HG02970 (cell line): ENCODE data around the gene CCDC74B.
A peak's percentile ranks its signal among the peaks of the same experiment; 100 is the strongest.
"Not testable (repeated sequence)": the region's sequence is repeated elsewhere in the genome, so short reads cannot be mapped to it uniquely, and the experiment has no call there.

Source experiments
- ATAC-seq: cut with Tn5 transposase; IDR thresholded peaks from one replicate; pipeline ENCODE4 v1.9.1; 2021; ENCODE audit warnings: mild to moderate bottlenecking, moderate library complexity, moderate number of reproducible peaks; ENCODE audit not compliant: unreplicated experiment, low FRiP score

The CCDC74B gene

GRCh38 chr2:130169163-130169562, 24.3 kb upstream of the CCDC74B start:
- not testable (repeated sequence) for ATAC-seq

DNA sequence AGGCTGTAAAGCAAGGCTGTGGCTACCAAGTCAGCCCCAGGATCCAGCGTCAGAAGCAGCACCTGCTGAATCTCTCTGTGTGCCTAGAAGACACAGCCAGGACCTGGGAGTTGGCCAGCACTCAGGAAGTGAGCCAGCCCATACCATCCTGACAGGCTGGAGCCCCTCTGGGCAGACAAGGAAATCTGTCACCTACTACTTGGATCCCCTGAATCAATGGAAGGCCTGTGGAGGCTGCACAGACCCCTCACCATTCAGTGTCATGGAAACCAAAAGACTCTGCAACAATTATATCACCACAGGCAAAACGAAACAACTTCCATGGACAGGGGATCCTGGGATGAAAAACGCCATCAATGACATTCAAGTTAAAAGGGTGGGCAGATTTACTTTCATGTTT, 21.7 kb upstream of the CCDC74B start:
- not testable (repeated sequence) for ATAC-seq

- no peak for ATAC-seq
These were observed 20.5 kb upstream of the CCDC74B start for GRCh38 chr2:130165293-130166016.

DNA sequence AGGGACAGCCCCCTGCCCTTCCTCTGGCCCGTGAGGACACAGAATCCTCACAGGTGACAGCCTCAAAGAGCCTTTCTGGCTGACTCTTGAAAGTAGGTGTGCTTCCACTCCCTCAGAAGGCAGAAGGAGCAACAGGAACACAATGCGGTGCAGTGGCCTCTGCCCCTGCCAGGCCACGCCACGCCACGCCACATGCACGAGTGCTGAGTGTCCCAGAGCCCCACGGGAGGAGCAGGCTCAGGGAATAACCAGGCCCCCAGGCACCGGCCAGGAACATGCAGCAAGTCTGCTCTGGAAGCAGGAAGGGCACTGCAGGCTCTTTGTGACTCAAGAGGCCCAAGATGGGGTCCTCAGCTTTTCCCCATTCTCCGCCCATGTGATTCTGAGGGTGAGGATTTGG, 18.1 kb upstream of the CCDC74B start:
- ATAC-seq: no peak

DNA sequence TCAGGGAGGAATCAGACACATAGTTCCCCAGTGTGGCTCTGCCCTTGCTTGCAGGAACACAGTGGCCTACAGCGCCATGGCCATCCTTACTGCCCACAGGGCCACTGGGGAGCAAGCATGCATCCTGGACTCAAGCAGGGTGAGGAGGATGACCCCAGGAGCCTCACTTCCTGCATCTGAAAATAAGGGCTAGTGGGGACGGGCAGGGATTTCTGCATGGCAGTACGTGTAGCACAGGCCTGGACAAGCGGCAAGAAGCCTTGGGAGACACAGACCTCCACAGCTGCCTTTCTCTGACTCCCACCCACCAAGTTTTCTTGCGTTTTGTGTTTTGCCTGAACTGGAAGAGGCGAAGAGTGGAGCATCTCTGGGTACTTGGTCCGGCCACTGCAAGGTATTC, 17.6 kb upstream of the CCDC74B start:
- not testable (repeated sequence) for ATAC-seq

DNA sequence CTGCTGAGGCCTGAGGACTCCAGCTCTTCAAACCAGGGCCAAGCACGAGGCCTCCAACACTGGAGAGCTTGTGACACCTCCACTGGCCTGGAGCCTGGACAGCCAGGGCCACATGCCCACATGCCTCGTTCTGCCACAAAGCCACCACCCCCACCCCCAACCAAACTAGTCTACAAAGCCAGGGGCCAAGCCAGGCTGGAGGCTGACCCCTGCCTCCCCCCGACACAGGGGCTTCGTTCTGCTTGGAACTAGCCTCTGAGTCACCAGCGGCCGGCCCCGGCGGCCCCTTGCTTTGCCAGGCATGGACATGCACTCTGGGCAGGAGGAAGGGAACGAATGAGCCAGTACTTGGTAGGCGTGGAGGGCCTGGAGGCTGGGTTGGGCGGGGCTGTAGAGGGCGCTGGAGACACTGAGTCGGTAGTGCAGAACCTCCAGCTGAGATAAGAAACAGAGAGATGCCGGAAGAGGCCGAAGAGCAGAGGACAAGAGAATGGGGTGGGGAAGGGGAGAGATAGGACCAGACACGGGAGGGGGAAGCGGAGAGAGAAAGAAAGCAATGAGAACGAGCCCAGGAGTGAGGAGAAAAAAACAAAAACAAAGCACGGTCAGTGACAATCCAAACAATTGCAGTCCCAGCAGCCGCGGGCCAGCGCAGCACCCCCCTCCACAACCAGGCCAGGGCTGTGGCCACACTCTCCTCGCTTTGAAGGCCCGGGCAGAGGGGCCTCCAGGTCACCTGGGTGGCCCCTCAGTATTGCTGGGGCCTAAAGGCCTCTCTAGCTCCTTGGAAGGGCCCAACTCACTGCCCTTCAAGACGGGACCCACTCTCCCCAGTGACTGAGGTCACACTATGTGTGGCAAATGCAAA, 16.2 kb upstream of the CCDC74B start:
- ATAC-seq: not testable (repeated sequence)

DNA sequence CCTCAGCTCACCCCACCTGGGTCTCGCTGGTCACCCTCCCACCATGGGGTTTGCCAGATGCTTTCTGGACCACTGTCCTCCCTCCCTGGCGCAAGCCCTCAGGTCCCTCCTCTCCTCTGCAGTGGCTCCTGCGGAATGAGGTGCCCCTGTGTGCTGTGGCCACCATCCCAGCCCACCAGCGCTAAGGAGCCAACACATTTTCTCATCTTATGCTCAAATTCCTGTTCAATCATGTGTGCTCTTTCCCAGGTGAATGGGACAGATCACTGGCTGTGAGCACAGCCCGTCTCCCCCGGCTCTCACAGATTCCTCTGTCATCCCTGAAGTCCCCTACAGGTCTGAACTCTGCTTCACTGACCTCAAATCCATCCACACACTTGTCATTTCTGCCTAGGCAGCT, 15.2 kb upstream of the CCDC74B start:
- no peak for ATAC-seq

- not testable (repeated sequence) for ATAC-seq
These were observed 14.5 kb upstream of the CCDC74B start for GRCh38 chr2:130159376-130159775.

DNA sequence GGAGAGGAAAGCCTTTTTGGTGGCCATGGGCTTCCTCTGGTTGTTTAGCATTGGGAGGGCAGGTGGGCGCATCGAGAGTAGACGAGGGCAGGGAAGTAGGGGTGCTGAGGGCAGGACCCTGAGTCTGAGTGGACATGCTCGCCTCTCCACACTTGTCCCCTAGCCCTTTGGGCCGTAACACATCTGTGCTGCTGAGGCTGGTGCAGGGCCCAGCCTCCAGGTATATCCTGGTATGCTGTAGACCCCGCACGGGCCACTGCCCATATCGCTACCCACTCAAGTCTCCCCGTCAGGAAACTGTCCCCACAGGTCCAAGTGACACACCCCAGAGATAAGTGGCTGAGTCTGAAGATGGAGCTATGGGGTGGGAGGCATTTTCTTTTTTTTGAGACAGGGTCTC, 13.7 kb upstream of the CCDC74B start:
- ATAC-seq: no peak

- peak; percentile 76 for ATAC-seq
These were observed 13.1 kb upstream of the CCDC74B start for GRCh38 chr2:130157825-130158514.

GRCh38 chr2:130157354-130157753, 12.4 kb upstream of the CCDC74B start:
- ATAC-seq: not testable (repeated sequence)

DNA sequence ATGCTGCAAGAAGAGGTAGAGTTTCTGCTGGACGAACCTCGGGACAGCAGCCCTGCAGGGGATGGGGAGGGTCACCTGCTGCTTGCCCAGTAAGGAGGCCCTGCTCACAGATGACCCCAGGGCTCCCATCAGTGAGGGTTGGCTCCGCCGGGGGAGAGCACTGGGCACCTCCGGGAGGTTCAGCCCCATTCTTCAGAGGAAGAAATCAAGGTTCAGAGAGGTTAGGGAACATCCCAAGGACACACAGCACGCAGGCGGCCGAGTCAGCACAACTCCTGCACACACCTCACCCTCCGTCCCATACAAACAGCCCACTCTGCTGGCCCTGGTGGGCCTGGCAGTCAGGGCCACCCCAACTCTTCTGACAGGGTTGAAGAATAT, 11.7 kb upstream of the CCDC74B start:
- no peak for ATAC-seq

DNA sequence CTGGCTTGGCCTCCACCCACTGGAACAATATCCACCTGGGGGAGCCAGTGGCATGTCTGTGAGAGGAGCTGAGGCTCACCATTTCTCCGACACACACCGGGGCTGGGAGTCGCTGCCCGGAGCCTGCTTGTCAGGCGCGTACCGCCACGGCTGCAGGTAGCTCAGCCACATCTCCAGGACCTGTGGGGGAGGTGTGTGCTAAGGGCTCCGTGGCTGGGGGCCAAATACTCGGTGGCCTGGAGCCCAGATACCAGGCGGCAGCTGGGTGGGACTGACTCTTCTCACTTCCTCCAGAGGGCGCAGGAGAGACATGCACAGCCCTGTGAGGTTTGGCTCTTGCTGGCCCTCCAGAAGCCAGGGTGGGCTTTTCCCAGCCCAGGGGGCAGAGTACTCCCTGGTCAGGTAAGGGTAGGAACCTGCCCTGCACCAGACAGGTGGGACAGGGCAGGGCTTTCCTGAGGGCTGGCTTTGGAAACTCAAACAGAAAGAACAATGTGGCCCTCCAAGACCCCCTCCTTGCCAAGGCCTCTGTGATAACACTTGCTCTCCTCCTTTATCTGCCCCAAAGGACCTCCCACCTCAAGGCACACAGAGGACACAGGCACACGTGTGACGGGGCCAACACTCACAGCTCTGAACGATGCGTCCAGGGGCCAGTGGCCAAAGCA, 11.2 kb upstream of the CCDC74B start:
- not testable (repeated sequence) for ATAC-seq

DNA sequence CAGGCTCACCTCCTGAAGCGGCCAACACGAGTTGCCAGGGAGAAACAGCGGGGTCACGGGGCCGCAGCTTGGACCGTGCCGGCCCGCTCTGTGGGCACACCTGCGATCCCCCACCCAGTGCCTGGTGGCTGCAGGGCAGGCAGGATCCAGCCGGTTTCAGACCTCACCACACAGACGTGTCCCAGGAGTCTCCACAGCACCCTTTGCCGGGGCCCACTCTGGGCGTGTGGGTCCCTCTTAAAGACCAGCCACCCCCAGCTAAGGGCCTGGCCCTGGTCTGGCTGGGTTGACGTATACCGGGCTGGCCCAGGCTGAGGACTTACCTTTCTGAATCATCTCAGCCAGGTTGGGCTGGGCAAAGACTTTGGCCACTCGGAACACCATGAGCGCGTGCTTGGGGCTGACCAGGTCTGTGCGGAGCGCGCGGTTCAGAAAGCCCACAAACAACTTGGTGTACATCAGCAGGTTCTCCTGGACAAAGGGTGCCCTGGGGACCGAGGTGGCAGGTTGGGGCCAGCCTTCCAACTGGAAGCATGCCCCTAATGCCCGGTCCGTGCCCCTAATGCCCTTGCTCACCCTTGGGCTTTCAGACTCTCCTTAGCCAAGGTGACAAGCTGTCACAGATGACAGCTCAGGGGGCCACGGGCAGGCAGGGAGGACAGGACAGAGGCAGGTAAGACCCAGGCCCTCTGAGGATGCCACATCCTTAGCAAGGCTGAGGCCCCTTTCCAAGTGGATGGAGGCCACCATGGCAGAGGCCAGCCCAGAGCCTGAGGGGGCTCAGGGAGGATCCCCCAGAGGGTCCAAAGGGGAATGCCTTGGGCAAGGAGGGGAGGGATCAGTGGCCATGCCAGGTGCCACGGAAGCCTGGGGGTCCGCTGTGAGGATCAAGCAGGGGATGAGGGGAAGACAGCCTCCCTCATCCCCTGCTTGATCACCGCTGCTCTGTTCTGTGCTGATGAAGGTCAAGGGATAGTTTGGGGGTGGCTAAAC, 10.2 kb upstream of the CCDC74B start:
- no peak for ATAC-seq

GRCh38 chr2:130154423-130154770, 9.5 kb upstream of the CCDC74B start:
- ATAC-seq: not testable (repeated sequence)

- ATAC-seq: not testable (repeated sequence)
These were observed 9.0 kb upstream of the CCDC74B start for GRCh38 chr2:130153721-130154422.

GRCh38 chr2:130152816-130153595, 8.1 kb upstream of the CCDC74B start:
- ATAC-seq: no peak
